ENCODE results near the gene MEN1. TPM values are rescaled to one million over a fixed set of nuclear protein-coding genes. Genes with fewer than 3 reads are reported as not detected.

MEN1 gene
- total RNA-seq: 19.6 and 29.2 TPM in 2 replicates

GRCh38 chr11:64810271-64810890, at the start of gene MEN1:
Gene MEN1 (minus strand): TSS chr11:64810551. CDS start chr11:64810109, 442 bp downstream.

GRCh38 chr11:64844330-64845128, 34.2 kb upstream of the MEN1 start, which contains the start of gene CDC42BPG:
Gene CDC42BPG (minus strand): TSS chr11:64844653. CDS start chr11:64844569, 84 bp downstream.

GRCh38 chr11:64803158-64803845, 7.0 kb downstream of the MEN1 start, which contains the start of gene MAP4K2:
Gene MAP4K2 (minus strand): TSS chr11:64803214. CDS start chr11:64803149, 65 bp downstream.

GRCh38 chr11:64778473-64779298, 31.7 kb downstream of the MEN1 start, which contains the start of gene SF1:
Gene SF1 (minus strand): TSS chr11:64778542. CDS start chr11:64778392, 150 bp downstream.

GRCh38 chr11:64759722-64760719, 50.3 kb downstream of the MEN1 start, which contains the start of gene PYGM:
Gene PYGM (minus strand): TSS chr11:64759974. CDS start chr11:64759898, 76 bp downstream.

Other genes starting within 250 kb of the MEN1 start
- not detected in 2 replicates for gene SLC22A12, start 219.3 kb downstream of the MEN1 start, total RNA-seq
- 0.51 and 3.2 TPM in 2 replicates for gene NRXN2, start 87.4 kb downstream of the MEN1 start, total RNA-seq
- 0.68 and 1.3 TPM in 2 replicates for gene RASGRP2, start 66.4 kb downstream of the MEN1 start, total RNA-seq
- 5.4 and 15.3 TPM in 2 replicates for gene PYGM, start 50.6 kb downstream of the MEN1 start, total RNA-seq
- gene SF1, start 32.0 kb downstream of the MEN1 start, total RNA-seq: 107 and 112 TPM in 2 replicates
- 17.6 and 23.2 TPM in 2 replicates for gene MAP4K2, start 7.3 kb downstream of the MEN1 start, total RNA-seq
- 0.26 TPM in 1 of 2 replicates, not detected in the other for gene CDC42BPG, start 34.1 kb upstream of the MEN1 start, total RNA-seq
- gene EHD1, start 68.1 kb upstream of the MEN1 start, total RNA-seq: 52.1 and 66.7 TPM in 2 replicates
- gene ATG2A, start 106.7 kb upstream of the MEN1 start, total RNA-seq: 16.2 and 19.2 TPM in 2 replicates
- 11.1 and 21.6 TPM in 2 replicates for gene PPP2R5B, start 114.1 kb upstream of the MEN1 start, total RNA-seq
- 0.35 TPM in 1 of 2 replicates, not detected in the other for gene GPHA2, start 125.3 kb upstream of the MEN1 start, total RNA-seq
- not detected in 2 replicates for gene MAJIN, start 161.6 kb upstream of the MEN1 start, total RNA-seq
- gene BATF2, start 186.4 kb upstream of the MEN1 start, total RNA-seq: 0.12 and 0.51 TPM in 2 replicates
- gene ARL2, start 203.6 kb upstream of the MEN1 start, total RNA-seq: 116 and 119 TPM in 2 replicates
- gene SNX15, start 216.9 kb upstream of the MEN1 start, total RNA-seq: 7.8 and 9.4 TPM in 2 replicates
- 19.7 and 23.5 TPM in 2 replicates for gene SAC3D1, start 230.7 kb upstream of the MEN1 start, total RNA-seq
- gene NAALADL1, start 248.0 kb upstream of the MEN1 start, total RNA-seq: 17.2 and 38.7 TPM in 2 replicates

All from pericardium fibroblast (primary cell).